ENCODE results near the gene DCAF10.

GRCh38 chr9:37811906-37812476 is 11.4 kb downstream of the DCAF10 start:
- no peak for TF ChIP-seq CTCF (optimal IDR thresholded peaks at IDR 0.05 in 1 of 3, IDR thresholded peaks at IDR 0.05 in 1 of 3, conservative IDR thresholded peaks at IDR 0.05 in 1 of 3; ENCODE audit: extremely low read depth in 1 of 3, insufficient read depth in 2 of 3, low read length in 3 of 3)
- no peak for TF ChIP-seq EZH2 (IDR thresholded peaks at IDR 0.05; ENCODE audit: low read length)

All from keratinocyte (primary cell).